SK-N-DZ (cell line): Measurements from ENCODE around the gene PPP1R3D.

Experiments used
- DNase-seq: peaks from one replicate; pipeline ENCODE4 v3.0.0-alpha.2; 2015; ENCODE audit warnings: low spot score

The PPP1R3D gene

DNA sequence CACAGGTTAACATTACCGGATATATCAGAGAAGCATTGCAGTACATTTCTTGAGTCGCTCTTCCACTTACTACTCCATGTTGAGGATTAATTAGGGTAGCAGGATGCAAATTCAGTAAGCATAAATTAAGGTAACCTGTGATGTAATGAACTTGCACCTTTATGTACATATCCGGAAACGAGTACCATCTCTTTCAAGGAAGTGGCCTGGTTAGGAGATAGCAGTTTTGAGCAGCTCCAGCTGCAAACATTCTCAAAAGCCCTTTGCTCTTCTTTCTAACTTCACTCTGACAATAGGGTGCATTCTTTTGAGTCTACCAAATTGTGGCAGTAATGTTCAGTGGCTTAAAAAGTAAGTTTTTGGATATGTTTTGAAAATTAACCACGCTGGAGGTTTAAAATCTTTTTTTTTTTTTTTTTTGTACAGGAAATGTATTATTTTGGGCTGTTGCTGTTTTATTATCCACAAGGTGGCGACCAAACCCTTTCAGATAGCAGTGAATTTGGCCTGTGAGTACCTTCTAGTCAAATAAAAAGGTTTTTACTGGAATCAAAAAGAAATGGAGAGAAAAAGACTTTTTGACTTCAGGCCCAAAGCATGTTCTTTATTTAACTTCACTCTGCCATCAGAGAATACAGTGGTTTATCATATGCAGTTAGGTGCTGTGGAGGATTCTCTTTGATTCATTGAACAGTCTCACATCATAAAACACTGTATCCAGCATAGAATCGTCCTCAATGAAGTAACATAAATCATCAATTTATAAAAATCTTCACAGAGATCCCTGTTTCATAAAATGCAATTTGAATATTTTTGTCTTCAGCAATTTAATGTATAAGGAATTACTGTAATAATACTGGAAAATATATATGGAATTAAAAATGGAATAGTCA lies 9.0 kb upstream of the PPP1R3D start:
- peak; percentile 65 for DNase-seq

DNA sequence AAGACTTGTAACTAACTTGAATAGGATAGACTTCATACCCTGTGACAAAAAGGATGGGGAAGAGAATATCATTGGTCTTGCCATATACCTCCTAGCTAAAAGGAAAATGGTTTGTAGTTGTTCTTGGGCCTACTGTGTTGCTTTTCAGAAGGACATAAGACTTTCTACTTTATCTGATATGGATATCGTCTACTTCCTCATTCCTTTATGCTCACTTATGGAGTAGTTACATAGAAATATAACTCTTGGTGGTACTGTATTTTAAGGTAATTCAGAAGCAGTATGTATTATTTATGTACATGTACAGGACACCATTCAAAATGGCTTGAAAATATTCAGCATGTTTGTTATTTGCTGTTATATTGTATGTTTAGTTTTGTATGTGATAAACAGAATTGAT lies 8.1 kb upstream of the PPP1R3D start:
- DNase-seq = no peak

DNA sequence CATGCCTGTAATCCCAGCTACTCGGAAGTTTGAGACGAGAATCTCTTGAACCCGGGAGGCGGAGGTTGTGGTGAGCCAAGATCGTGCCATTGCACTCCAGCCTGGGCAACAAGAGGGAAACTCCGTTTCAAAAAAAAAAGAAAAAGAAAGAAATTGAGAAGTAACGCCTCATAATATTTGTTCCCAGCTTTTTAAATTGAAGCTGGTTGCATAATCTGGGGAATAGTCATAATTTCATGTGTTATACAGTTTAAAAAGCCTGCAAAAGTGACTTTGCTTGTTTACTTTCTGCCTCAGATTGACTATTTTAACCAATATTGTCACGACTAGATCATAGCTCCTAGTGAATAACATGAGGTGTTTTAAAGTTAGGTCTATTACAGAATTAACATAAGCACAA lies 7.3 kb upstream of the PPP1R3D start:
- no peak for DNase-seq

DNA sequence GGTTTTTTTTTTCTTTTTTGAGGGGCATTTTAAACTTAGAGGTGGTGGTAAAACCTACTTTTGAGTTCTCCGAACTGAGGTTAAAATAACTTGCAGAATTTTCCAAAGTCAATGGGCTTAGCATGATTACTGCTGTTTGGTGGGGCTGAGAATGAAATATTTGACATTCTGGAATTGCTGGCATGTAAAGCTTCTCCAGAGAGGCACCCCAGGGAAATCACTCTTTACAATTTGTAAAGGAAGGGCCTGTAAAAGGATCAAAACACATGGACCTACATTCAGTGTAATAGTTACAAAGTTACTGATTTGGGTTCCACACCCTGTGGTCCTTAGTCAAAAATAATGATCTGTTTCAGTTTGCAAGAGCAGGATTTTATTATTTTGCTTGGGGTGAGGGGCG lies 5.6 kb upstream of the PPP1R3D start:
- no peak for DNase-seq

DNA sequence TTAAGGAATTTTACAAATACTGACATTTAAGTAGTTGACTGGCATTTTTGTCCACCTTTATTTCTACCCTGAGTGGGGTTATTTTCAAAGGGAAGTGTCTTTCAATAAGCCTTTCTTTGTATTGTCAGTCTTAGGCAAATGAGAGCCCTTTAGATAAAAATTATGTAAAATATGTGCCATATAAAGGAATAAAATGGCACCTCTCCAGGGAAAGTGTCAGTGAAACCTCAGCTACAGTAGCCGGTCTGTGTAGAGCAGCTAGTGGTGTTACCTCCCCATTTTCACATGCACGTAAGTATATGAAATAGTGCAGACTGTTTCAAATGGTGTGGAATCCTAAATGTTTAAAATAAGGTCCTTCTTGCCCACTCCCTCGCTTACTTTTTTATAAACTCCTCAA lies 5.1 kb upstream of the PPP1R3D start:
- no peak for DNase-seq

DNA sequence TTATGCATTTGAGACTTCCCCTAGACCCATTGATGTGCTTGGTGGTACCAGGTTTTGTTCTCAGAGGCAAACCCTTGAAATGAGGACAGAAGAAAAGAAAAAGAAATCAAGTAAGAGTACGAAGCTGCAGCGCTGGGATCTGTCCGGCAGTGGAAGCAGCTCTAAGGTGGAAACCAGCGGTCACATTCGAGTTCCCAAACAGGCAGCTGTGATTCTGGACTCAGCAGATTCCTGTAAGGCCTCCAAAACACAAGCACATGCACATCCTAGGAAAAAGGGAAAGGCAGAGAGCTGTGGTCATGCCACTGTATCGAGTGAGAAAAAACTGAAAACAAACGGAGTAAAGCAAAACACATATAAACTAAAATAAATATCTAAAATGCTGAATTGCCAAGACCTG lies 4.6 kb upstream of the PPP1R3D start:
- DNase-seq = no peak

DNA sequence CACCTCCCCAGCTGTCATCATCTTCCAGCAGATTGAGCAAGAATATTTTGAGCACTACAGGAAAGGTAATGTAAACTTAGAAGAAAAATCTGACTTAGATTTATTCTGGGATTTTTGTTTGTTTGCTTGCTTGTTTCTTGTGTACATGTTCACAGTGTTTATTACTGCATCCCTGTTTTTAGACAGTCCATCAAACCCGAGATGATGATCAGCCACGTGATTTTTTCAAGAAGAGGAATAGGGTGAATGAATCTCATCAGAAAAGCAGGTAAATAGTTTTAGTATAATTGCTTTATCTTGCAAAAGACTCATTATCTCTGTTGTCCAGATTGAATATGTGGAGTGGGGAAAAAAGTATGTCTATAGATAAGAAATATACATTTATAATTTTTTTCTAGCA lies 2.1 kb upstream of the PPP1R3D start:
- no peak for DNase-seq

DNA sequence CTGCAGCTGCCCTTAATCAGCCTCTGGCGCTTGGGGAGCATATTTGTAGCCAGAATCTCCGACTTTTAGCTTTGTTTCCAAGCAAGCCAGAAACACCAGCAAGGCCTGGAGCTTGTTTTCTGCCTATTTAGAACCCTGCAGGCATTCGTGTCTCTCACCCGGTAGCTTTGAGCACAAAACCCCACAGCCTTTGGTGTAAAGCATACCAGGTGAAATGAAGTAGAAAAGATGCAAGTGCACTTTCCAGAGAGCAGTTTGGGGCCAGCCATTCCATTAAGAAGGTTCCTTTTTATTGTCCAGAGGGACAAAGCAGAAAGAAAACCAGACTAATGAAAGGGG lies 820 bp upstream of the PPP1R3D start:
- no peak for DNase-seq

DNA sequence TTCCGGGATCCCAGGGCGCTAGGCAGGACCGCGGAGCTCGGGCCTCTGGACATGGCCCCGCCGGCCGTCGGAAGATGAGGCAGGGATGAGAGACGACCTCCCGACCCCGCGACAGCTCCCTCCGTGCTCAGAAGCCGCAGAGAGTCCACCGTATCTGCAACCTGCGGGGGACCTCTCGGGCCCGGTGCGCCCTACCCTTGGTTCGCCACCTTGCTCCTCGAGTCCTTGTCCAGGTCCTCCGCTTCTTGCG lies 301 bp downstream of the PPP1R3D start:
- DNase-seq = no peak

DNA sequence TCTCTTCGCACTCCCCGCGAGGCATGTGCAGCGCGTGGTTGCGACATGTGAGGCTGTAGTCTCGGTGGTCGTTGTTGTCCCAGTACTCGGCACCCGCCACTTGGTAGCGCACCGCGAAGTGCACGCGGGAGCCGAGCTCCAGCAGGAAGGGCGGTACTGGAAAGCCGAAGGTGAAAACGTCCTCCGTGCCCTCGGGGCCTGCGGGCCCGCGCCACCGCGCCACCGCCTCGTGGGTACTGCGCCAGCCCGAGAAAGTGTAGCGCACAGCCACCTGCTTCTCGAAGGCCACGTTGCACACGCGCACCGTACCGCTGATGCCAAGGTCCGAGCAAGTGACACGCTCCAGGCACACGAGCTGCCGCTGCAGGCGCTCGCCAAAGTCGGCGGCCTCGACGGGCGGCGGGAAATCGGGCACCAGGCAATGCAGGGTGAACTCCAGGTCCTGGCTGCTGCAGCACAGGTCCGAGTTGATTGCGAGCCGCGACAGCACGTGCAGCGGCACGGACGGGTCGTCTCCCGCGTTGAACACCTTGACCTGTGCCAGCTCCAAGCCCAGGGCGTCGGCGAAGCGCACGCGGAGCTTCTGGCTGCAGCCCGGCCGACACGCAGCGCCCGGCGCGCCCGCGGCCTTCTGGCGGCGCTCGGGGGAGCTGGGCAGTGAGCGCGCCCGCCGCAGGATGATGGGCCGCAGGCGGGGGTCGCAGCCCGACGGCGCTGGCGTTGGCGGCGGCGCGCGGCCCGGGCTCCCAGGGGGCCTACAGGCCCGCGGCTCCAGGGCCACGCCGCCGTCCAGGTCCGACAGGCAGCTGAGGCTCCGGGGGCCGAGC lies 840 bp downstream of the PPP1R3D start:
- no peak for DNase-seq

DNA sequence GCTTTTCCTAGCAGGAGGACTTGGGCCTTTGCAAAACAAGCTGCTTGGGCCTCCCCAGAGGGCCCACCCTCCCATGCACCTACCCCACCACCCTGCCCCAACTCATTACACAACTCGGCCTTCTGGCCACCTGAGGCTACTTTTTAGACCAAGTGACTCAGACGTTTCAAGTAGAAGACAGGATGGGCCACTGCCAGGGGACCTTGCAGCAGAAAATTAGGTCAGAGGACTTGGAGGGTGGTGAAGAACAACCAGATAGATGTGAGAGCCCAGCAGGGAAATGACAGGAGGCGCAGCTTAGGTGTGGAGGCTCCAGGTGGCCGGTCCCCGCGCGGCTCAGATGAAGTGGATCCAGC lies 1.4 kb downstream of the PPP1R3D start:
- DNase-seq = no peak

DNA sequence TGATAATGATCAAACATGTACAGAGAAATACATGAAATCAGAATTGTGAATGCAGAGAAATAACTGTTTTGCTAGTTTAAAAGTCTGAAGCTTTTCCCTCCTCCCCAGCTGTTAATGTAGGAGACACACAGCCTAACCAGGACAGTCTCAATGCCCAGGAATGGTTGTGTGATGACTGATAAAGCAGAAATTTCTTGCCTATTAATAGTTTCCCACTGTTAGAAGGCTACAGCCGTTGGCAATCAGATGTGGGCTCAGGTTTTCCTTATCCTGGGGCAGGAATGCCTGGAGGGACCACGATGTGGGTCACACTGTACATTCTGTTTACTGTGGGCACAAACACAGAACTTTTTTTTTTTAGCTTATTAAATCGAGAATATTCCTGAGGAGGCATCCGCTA lies 1.9 kb downstream of the PPP1R3D start:
- no peak for DNase-seq

DNA sequence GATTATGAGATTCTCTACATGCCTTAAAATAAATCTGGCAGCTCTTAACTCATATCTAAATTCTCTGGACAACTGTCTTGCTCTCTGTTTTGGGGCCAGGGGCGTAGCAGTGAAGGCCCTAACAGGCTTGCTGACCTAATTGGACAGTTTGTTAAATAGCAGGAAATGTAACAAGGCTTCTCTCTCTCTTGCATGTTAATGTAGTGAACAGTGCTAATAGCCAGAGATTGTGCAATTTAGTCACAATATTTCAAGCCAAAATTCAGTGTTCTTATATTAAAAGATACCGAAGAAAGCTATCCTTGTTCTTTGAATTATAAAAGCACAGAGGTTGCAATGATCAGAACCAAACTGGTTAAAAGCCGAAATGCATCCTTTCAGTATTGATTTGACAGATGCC lies 3.0 kb downstream of the PPP1R3D start:
- no peak for DNase-seq

DNA sequence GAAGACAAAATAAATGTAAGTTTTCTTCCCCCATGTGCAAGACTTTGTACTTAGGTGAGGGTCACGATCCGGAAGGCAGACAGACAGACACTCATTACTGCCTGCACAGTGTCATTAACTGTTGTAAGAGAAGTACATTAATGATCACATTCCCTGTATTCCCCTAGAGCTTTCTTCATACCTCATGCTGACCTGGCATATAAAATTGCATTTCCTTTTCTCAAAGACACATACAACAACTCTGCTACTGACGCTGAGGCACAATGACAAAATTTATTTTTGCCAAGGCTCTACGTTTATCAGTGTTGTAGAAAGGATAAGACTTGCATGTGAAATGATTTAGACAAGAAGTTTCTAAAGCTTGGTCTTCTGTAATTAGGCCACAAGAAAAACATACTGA lies 3.7 kb downstream of the PPP1R3D start:
- DNase-seq = no peak

DNA sequence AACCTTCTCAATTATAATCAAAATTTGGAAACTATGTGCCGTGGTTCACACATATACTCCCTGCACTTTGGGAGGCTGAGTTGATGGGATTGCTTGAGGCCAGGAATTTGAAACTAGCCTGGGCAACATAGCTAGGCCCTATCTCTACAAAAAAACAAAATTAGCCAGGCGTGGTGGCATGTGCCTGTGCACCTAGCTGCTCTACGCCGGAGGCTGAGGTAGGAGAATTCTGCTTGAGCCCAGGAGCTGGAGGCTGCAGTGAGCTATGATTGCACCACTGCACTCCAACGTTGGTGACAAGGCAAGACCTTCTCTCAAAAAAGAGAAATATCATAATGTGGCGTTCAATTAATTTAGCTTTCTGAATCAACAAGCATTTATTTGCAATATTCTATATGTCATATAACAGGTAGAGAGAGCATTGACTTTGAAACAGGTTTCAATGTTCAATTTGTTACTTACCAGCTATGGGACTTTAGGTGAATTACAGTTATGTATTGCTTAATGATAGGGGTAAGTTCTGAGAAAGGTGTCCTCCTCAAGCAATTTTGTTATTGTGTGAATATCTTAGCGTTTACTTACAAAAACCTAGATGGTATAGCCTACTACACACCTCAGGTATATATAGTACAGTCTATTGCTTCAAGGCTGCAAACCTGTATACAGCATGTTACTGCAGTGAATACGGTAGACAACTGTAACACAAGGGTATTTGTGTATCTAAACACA lies 4.5 kb downstream of the PPP1R3D start:
- no peak for DNase-seq

DNA sequence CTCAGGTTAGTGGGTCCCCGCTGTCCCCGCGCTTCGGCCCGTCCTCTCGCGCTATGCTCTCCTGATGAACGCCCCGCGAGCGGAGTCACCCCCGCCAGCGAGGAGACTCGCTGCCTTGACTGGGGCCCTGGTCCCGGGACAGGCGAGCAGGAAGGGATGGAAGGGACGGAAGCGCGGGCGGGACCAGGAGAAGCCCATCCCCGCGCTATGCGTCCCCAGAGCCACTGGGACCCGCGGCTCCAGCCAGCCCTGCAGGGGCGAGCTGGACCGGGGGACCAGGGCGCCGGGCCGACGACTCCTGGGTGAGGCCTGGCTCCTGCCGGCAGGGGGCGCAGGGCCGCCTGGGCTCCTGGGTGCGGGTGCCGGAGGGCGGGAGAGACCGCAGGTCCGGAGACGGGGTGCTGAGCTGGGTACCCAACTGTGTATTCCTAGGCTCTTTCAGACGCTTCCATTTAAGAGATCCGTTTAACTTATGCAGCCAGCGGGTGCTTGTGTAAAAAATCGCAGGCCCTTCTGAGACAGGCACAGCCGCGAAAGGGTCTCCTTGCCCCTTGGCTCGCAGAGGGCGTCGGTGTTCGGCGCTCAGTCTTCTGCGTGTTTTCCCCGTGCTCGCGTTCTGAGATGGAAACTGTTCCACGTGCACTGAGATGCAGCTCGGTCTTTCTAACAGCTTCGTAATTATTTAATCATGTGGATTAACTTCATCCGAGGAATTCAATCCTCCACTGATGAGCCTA lies 6.1 kb downstream of the PPP1R3D start:
- DNase-seq = no peak

DNA sequence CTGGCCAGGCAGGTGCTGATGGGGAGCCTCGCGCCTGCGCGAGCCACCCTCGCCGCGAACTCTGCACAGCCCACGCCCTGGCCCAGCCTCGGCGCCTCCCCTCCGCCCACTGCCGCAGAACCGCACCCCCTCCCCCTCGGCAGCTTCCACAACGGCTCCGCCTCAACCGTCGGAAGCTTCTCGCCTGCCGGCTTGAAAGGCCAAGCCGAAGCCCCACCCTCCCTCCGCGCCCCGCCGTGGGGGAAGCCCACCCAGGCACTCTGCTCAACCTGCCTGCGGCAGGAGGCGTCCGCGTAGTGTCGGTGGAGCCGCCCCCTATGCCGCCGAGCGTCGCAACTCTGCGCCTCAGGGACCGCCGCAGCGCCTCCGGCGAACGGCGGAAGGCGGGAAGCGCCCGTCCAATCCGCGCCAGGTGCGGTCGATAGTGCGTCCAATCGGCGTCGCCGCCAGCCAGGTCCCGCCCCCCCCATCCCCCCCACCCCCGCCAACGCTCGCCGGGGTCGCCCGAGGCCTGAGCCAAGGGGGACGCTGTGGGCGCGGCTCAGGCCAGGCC lies 6.7 kb downstream of the PPP1R3D start, which contains the start of gene SYCP2:
SYCP2 (minus strand) TSS at position 342 of the 553 bp plus-strand sequence. CDS start 11,224 bp downstream, outside the sequence.
- no peak for DNase-seq

DNA sequence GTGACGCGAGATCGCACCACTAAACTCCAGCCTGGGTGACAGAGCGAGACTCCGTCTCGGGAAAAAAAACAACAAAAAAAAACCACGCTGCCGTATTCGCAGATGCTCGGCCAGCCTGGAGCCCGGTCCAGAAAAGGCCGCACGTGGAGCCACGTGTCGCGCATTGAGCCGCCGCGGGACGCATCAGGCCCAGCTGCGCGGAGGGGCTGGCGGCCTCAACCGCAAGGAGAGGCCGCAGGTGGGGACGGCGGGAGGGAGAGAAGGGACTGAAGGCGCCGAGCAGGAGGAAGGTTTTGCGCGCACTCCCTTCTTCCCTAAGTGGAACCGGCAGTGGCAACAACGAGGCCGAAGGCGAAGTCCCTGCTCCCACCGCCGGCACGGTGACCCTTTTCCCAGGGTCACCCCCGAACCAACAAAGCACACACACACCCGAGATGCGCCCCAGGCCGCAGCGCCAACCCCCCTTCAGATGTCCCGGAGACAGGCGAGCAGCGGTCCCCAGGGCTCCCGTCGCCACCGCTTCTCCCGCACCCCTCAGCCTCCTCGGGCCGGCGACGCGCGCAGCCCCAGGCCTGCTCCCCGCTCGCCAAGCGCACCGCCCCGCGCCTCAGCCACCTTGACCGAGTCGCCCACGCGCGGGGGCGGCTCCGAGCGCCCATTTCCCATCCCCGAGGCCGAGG lies 7.3 kb downstream of the PPP1R3D start:
- no peak for DNase-seq

DNA sequence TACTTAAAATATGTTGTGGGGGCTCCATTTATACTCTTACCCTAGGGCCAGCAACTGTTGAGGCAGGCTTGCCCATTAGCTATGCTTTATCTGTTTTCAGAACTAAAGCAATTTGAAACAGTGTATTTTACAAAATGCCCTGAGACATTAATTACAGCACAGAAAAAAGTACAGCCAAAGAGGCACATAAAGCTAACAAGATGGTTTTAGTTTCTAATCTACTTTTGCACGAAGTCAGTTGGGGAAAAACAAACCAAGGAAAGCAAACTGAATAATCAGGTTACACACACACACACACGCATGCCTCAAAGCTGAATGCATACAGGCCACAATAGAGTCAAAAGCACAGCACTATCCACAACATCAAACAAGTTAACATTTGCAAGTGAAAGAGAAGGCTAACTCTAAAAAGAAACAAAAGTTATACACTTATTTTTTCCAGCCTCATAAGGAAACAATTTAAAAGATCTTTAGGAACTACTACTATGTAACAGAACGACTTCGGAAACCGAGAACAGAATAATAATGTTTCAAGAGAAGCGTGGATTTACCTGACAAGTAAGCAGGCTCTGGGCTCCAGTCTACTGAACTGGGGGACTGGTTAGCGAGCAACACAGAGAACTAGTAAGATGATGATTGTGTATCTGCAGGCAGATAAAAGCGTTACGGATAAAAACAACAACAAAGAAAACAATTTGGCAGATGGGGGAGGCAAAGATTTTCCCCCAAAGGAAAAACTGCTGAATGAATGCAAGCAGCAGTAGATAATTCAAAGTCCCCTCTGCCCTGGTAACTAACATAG lies 8.4 kb downstream of the PPP1R3D start:
- no peak for DNase-seq

DNA sequence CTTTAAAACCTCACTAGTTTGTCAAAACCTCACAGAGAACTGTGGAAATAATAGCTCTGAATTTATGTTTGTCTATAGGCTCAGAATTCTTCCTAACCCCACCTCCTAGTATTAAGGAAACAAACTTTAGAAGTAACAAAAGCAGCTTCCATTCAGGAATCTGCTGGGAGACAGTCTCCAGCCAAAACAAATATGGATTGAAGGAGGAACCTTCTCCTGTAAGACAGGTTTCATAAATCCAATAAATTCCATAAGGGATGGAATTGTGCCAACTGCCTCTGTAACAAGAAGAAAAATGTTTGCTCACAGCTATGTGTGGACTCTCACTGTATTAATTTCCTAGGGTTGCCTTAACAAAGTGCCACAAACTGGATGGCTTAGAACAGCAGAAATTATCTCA lies 14.2 kb downstream of the PPP1R3D start:
- DNase-seq = no peak
